Fibroblast of lung (primary cell): Measurements from ENCODE around the gene LECT2.

ENCODE experiments used
- EZH2 ChIP-seq: IDR thresholded peaks from 2 replicates; pipeline ENCODE4 v1.5.1; 2012; ENCODE audit warnings: low read length, control low read depth, mild to moderate bottlenecking; ENCODE audit errors: missing control alignments
- TF ChIP-seq, protein P1 (sequence below), 2 donors: IDR thresholded peaks in 1 of 2; conservative IDR thresholded peaks in 1 of 2; 1 replicate in 1 of 2; 2 replicates in 1 of 2; pipeline ENCODE4 v1.5.1; 2011 to 2012; ENCODE audit warnings: low read length in 2 of 2, control low read depth in 1 of 2, inconsistent platforms in 1 of 2, low read depth in 1 of 2, mild to moderate bottlenecking in 1 of 2

DNA sequence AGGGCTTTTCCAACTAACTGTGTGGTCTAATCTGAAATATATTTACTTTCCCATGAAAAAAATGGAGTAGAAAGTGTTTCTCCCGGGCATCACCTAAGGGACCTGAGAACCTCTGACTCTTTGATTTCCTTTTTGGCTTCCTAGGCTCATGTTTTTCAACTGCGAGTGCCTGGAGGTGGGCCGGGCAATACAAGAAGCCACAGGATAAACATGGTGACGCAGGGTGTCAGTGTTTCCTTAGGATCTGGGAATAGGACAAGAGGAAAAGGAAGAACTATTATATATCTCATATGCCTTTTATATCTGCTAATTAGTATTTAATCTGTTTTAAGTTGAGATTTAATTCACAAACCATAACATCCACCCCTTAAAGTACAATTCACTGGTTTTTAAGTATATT lies 11.4 kb upstream of the LECT2 start:
- TF ChIP-seq EZH2: no peak
- TF ChIP-seq, protein P1, sequence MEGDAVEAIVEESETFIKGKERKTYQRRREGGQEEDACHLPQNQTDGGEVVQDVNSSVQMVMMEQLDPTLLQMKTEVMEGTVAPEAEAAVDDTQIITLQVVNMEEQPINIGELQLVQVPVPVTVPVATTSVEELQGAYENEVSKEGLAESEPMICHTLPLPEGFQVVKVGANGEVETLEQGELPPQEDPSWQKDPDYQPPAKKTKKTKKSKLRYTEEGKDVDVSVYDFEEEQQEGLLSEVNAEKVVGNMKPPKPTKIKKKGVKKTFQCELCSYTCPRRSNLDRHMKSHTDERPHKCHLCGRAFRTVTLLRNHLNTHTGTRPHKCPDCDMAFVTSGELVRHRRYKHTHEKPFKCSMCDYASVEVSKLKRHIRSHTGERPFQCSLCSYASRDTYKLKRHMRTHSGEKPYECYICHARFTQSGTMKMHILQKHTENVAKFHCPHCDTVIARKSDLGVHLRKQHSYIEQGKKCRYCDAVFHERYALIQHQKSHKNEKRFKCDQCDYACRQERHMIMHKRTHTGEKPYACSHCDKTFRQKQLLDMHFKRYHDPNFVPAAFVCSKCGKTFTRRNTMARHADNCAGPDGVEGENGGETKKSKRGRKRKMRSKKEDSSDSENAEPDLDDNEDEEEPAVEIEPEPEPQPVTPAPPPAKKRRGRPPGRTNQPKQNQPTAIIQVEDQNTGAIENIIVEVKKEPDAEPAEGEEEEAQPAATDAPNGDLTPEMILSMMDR (conservative IDR thresholded peaks at IDR 0.05 in 1 of 2, IDR thresholded peaks at IDR 0.05 in 1 of 2; ENCODE audit: low read depth in 1 of 2, low read length in 2 of 2): no peak
